GM21381 (cell line): Measurements from ENCODE around the gene ISG20L2.

ENCODE experiments used
- ATAC-seq: cut with Tn5 transposase; IDR thresholded peaks from one replicate; pipeline ENCODE4 v1.9.1; 2021; ENCODE audit warnings: mild to moderate bottlenecking, moderate library complexity; ENCODE audit not compliant: unreplicated experiment

ISG20L2 gene

GRCh38 chr1:156707417-156708217, 20.9 kb downstream of the ISG20L2 start:
- no peak for ATAC-seq

GRCh38 chr1:156706657-156707416, 21.7 kb downstream of the ISG20L2 start:
- no peak for ATAC-seq

- ATAC-seq: no peak
Measured at GRCh38 chr1:156705918-156706656, 22.5 kb downstream of the ISG20L2 start.

GRCh38 chr1:156705321-156705917, 23.1 kb downstream of the ISG20L2 start, which contains the start of gene CRABP2:
TSS of gene CRABP2 (minus strand) at chr1:156705583. CDS start at chr1:156705446, 137 bp downstream.
- ATAC-seq: no peak

GRCh38 chr1:156704930-156705320, 23.6 kb downstream of the ISG20L2 start:
- no peak for ATAC-seq

- no peak for ATAC-seq
Measured at GRCh38 chr1:156704166-156704711, 24.3 kb downstream of the ISG20L2 start.

GRCh38 chr1:156703741-156704140, 24.8 kb downstream of the ISG20L2 start:
- ATAC-seq: no peak

- ATAC-seq: no peak
Measured at GRCh38 chr1:156703336-156703735, 25.2 kb downstream of the ISG20L2 start.

GRCh38 chr1:156700736-156701531, 27.6 kb downstream of the ISG20L2 start:
- ATAC-seq: no peak

GRCh38 chr1:156698995-156699394, 29.6 kb downstream of the ISG20L2 start:
- no peak for ATAC-seq

- no peak for ATAC-seq
Measured at GRCh38 chr1:156697481-156697880, 31.1 kb downstream of the ISG20L2 start.

- no peak for ATAC-seq
Measured at GRCh38 chr1:156696755-156697154, 31.8 kb downstream of the ISG20L2 start.

- ATAC-seq: no peak
Measured at GRCh38 chr1:156694690-156694962, 33.9 kb downstream of the ISG20L2 start.

GRCh38 chr1:156693848-156694689, 34.5 kb downstream of the ISG20L2 start:
- ATAC-seq: no peak

- no peak for ATAC-seq
Measured at GRCh38 chr1:156692925-156693847, 35.4 kb downstream of the ISG20L2 start.

- ATAC-seq: no peak
Measured at GRCh38 chr1:156692441-156692924, 36.1 kb downstream of the ISG20L2 start.

GRCh38 chr1:156691665-156692440, 36.7 kb downstream of the ISG20L2 start:
- ATAC-seq: no peak
